NCI-H69 (cell line): ENCODE data around the gene NOTUM.
"Not testable (repeated sequence)": the region's sequence is repeated elsewhere in the genome, so short reads cannot be mapped to it uniquely, and the experiment has no call there.

Experiments used
- DNase-seq: peaks from one replicate; lab custom pipeline; 2025; lab: John Stamatoyannopoulos, UW

NOTUM gene

DNA sequence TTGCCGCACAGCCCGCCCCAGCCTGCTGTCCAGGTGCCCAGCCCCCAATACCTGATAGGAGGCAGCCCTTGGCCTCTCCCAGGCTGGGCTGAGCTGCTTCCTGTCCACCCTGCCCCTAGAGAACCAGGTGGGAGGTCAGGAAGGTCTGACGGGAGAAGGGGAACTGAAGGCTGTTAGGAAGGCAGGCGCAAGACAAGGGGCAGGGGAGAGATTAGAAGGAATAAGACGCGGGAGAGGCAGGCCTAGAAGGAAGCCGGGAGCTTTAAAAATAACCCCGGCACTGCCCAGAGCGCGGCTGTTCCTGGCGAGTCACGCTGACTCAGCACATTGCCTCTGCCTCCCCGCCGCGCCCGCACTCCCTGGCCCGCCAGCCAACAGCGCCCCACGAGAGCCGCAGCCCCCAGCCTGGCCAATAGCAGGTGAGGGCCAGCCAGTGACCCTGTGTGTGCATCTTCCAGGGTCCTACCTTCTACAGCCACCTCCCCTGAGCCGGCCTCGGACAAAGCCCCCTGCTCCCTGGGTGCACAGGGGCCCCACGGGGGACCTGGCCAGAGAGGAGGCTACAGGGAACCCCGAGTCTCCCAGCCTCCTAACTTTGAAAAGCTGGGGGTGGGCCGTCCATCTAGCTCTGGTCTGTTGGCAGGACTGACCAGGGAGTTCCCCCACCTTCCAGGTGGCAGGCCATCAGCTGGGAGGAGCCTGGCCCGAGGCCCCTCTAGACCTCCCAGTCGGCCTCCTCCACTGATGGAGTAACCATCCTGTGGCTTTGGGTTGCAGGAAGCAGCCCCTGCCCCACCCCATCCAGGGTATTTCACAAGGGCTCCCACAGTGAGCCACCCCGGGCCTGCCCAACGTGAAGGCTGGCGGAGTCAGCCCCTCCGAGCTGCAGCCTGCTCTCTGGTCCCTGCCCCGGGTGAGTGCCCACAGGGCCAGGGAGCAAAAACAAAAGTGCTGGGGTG is 37.4 kb downstream of the NOTUM start:
- DNase-seq: no peak

- no peak for DNase-seq
Observed at GRCh38 chr17:81922566-81923301, 38.3 kb downstream of the NOTUM start.

DNA sequence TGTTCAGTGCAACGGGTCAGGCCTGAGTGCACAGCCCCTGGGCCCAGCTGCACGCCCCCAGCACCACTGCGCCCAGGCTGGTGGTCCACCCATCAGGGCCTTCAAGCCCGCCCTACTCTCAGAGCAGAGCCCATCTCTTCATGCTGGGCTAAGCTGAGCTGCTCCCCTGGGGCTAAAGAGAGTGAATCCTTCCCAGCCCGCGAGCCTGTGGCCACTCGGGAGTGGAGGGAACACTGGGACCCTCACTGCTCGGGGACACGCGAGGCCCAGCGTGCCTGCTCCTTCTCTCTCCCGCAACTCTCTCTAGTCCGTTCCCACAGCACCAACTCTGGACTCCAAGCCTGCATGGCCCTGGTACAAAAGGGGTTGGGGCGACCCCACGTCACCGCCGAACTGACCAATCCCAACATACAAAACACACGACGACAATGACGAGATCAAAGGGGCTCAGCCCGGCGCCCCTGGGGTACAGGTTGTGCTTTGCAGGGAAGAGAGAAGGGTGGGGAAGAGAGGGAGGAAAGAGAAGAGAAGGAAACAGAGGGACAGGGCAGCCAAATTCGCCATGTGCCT is 38.9 kb downstream of the NOTUM start:
- DNase-seq: no peak

DNA sequence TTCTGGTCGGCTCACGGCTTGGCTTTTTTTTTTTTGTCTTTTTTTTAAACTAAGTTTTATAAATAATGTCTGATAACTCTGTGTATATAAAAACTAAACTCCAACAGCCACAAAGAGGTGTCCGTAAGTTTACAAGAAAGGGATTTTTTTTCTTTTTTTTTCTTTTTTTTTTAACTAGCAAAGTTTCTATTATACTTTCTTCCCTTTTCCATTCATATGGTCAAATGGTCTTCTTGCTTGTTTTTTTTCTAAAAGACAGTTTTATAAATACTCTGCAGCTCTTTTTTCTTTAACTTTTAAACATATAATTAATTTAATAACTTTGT is 39.5 kb downstream of the NOTUM start:
- no peak for DNase-seq

GRCh38 chr17:81920612-81921536 is 40.1 kb downstream of the NOTUM start:
- no peak for DNase-seq

DNA sequence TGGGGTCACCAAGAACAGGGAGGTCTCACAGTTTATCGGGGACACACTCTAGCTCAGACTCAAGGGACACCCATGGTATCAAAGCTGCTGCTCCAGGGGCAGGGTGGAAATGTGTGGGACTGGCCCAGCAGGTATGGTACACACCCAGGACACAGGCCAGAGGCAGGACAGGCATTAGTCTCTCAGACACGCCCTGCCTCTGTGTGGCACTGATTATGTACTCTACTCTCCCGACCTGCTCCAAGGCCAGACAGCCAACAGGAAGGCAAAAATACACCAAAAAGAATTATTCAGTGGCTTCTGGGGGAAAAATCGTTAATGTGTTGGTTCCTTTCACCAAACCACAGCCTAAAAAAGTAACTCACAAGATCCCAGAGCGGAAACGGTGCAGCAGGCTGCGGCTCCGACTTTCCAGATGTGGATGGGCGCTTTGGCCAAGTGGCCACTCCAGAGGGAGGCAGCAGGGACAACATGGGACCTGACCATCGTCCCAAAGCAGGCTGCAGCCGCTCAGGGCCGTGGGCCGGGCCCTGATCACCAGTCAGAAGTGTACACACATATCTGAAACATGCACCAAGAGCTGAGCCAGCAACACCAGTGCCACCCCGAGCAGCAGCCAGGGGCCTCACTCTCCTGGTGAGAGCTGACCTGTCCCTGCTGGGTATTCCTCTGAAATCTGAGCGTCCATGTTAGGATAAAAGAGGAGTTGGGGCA is 42.0 kb downstream of the NOTUM start:
- DNase-seq: no peak

- not testable (repeated sequence) for DNase-seq
Observed at GRCh38 chr17:81918333-81918669, 42.7 kb downstream of the NOTUM start.

DNA sequence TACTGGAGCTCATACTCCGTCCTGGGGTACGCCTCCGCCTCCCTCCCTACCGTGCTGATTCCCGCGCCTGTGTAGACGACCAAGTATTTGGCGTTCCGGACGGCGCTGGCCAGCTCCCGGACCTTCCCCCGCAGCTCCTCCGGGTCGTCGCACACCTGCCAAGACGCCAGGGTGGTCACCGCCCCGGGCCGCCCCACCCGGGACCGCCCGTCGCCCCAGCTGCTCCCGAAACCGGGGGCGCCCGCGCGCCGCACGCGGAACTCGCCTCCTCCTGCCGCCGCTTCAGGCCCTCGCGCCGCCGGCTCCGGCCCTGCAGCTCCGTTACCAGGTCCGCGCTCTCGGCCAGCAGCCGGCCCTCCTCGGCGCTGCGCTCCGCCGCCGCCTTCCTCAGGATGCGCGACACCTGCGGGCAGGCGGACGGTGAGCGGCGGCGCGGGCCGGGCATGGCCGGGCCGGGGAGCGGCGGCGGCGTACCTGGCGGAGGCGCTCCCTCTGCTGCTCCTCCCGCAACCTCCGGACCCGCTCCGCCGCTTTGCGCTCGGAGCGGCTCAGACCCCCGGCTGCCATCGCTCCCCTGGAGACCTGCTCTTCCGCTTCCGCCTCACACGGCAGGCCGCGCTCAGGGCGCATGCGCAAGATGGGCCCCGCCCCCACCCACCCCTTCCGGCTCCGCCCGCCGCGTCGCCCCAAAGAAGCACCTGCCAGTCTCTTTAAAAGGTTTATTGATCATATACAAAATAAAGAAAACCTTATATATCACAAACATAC is 43.2 kb downstream of the NOTUM start, which contains the start of gene SIRT7:
Gene SIRT7 (minus strand): TSS at position 612 of the 768 bp plus-strand sequence. CDS start 45 bp downstream, at position 567.
- DNase-seq: peak; percentile 89

DNA sequence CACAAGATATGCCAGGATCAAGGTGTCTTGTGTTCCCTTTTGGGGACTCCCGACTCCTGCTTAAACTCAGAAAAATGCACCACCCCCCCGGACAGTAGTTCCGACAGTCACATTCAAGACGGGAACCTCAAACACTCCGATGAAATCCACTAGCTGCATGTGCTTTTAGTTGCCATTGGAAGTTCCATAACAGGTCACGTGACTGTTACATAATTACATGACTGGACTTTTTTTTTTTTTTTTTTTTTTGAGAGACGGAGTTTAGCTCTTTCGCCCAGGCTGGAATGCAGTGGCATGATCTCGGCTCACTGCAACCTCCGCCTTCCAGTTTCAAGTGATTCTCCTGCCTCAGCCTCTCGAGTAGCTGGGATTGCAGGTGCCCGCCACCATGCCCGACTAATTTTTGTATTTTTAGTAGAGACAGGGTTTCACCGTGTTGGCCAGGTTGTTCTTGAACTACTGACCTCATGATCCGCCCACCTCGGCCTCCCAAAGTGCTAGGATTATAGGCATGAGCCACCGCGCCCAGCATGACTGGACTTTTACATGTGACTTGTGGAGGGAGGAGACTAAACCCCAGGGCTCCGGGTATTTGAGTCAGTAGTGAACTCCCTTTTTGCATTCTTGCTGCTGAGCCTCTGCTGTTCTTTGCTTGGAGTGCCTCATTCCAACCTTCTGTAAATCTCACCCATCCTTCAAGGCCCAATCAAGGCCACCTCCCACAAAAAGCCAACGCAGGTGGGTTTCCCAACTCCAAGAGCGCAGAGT is 44.6 kb downstream of the NOTUM start:
- no peak for DNase-seq

- no peak for DNase-seq
Observed at GRCh38 chr17:81915331-81915730, 45.7 kb downstream of the NOTUM start.

DNA sequence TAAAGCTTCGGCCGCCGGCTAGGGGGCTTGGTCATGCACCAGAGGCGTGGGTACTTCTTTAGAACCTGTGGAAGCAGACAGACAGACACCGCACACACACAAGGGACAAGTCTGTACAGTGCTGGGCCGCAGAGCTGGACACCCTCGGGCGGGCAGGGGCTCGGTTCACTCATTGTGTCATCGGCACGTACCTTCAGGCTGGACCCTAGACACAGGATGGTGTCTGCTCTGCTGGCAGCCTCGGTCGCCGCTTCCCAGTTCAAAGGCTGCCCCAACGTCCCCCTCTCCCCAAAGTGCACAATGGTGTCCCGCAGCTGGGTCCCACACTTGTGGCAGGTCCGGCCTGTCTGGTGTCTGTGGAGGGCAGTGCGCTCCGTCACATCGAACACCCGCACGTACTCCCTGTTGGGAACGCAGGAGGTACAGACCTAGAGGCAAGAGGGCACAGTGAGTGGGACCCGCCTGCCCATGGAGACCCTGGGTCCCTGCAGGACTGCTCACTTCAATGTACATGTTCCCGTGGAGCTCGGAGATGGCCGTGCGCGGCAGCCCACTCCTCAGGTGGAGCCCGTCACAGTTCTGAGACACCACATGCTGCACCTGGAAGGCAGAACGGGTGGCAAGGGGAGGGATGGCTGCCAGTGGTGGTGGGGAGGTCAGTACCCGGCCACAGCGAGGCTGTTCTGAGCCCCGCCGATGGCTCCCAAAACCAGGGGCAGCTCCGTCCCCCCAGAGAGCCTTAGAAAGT is 46.7 kb downstream of the NOTUM start:
- no peak for DNase-seq

DNA sequence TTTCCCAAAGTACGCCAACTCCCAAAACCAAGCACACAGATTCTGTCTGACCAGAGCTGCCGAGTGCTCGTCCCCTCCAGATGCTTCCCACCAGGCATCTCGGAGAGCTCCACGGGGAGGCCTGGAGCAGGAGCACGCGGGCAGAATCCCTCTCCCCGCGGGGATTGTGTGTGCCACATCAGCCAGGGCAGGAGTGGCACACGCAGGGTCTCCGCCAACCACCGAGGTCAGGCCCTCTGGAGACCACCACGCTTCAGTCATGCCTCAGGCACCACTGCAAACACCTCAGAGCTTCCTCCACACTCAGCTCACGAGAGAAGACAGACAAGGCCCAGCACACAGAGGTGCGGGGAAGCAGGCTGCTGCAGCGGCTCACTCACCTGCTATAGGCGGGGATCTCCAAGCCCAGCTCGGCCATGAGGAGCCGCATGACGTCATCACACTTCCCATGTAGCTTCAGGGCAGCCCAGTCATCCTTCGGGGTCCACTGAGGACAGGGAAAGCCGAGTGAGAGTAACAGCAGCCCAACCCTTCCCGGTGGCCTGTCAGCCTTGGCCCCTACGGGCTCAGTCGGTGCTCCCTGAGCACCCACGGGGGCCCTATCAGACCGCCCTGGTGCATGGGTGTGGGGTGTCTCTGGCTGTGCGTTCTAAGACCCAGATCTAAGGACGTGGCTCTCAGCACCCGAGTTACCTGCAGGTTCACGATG is 47.4 kb downstream of the NOTUM start:
- DNase-seq: no peak

- no peak for DNase-seq
Observed at GRCh38 chr17:81912441-81913309, 48.3 kb downstream of the NOTUM start.

DNA sequence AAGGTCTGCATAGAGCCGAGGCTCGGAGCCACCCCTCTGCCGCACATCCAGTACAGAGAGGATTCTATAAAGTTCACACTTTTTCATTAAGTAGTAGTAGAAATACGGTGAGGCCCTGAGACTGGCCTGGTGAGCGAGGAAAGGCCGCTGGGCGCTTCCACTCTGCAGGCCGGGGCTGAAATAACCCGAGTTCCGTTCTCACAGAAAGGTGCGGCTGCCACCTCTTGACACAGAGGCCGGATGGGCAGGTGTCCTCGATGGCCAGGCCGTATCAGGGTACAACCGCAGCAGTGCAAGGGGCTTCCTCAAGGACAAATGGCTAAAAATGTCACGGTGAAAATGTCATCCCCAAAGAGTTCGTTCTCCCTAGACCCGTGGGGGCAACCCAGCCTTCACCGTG is 49.0 kb downstream of the NOTUM start:
- no peak for DNase-seq

GRCh38 chr17:81911277-81911961 is 49.6 kb downstream of the NOTUM start, which contains the start of gene PCYT2:
Gene PCYT2 (minus strand): TSS chr17:81911399. CDS start chr17:81911355, 44 bp downstream.
- DNase-seq: peak; percentile 97

GRCh38 chr17:81910840-81911276 is 50.1 kb downstream of the NOTUM start:
- peak; percentile 67 for DNase-seq
